GM18526 (cell line): ENCODE measurements around the gene CORO1C.

Source experiments
- POLR2A ChIP-seq: IDR thresholded peaks from 3 replicates; pipeline ENCODE4 v1.6.1; 2011; ENCODE audit not compliant: insufficient read length; ENCODE audit errors: extremely low read depth

The CORO1C gene

GRCh38 chr12:108633081-108633533 is 98.2 kb downstream of the CORO1C start:
- no peak for TF ChIP-seq POLR2A

GRCh38 chr12:108630481-108631207 is 100.7 kb downstream of the CORO1C start:
- no peak for TF ChIP-seq POLR2A

- TF ChIP-seq POLR2A: no peak
Measured at GRCh38 chr12:108629824-108630476, 101.4 kb downstream of the CORO1C start.

GRCh38 chr12:108629151-108629550 is 102.2 kb downstream of the CORO1C start:
- peak; percentile 1 for TF ChIP-seq POLR2A

GRCh38 chr12:108627134-108627920 is 104.0 kb downstream of the CORO1C start:
- TF ChIP-seq POLR2A: no peak

GRCh38 chr12:108625228-108625627 is 106.1 kb downstream of the CORO1C start:
- TF ChIP-seq POLR2A: no peak

GRCh38 chr12:108623577-108623976 is 107.7 kb downstream of the CORO1C start:
- no peak for TF ChIP-seq POLR2A

- TF ChIP-seq POLR2A: no peak
Measured at GRCh38 chr12:108622921-108623514, 108.3 kb downstream of the CORO1C start.

GRCh38 chr12:108622421-108622820 is 108.9 kb downstream of the CORO1C start:
- no peak for TF ChIP-seq POLR2A

- TF ChIP-seq POLR2A: no peak
Measured at GRCh38 chr12:108621161-108621560, 110.2 kb downstream of the CORO1C start.

GRCh38 chr12:108620236-108620879 is 111.0 kb downstream of the CORO1C start:
- no peak for TF ChIP-seq POLR2A

GRCh38 chr12:108619369-108620160 is 111.8 kb downstream of the CORO1C start:
- no peak for TF ChIP-seq POLR2A

GRCh38 chr12:108618079-108618952 is 113.0 kb downstream of the CORO1C start:
- no peak for TF ChIP-seq POLR2A
